Measurements from ENCODE around the gene EFNB1.
A peak's percentile ranks its signal among the peaks of the same experiment; 100 is the strongest.

EFNB1 gene

DNA sequence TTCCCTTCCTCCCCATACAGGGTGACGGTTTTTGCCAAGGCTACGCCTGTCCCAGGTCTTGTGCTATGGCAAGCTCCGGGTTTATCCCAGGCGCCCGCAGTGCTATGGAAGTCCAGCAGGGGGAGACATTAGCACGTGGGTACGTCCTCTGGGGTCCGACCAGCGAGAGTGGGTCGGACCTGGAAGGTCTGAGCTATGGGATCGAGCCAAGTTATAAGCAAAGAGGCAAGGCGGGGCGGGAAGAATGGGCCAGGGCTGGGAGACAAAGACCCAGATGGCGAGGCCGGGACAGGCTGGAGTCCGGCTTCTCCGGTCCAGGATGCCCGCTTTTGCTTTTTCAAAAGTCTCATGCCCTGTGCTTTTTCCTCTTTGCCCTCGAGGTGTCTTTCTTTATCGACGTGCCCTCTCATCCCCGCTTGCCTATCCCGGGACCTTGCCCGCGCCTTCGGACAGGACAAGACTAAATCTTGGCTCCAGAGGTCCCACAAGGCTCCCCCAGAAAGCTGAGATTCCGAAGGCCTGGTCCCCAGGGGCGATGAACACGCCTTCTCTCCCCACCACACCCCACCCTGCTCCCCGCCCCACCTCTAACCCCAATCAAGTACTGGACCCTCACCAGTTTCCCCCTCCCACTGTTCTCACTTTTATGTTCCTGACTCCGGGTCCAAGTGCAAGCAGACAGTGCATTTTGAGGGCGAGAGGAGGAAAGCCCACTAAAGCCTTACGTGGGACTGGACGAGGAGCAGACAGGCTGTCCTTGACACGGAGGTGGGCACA, 785 bp upstream of the EFNB1 start:
- peak; percentile 72 for DNase-seq (ENCODE audit: low read depth)

DNA sequence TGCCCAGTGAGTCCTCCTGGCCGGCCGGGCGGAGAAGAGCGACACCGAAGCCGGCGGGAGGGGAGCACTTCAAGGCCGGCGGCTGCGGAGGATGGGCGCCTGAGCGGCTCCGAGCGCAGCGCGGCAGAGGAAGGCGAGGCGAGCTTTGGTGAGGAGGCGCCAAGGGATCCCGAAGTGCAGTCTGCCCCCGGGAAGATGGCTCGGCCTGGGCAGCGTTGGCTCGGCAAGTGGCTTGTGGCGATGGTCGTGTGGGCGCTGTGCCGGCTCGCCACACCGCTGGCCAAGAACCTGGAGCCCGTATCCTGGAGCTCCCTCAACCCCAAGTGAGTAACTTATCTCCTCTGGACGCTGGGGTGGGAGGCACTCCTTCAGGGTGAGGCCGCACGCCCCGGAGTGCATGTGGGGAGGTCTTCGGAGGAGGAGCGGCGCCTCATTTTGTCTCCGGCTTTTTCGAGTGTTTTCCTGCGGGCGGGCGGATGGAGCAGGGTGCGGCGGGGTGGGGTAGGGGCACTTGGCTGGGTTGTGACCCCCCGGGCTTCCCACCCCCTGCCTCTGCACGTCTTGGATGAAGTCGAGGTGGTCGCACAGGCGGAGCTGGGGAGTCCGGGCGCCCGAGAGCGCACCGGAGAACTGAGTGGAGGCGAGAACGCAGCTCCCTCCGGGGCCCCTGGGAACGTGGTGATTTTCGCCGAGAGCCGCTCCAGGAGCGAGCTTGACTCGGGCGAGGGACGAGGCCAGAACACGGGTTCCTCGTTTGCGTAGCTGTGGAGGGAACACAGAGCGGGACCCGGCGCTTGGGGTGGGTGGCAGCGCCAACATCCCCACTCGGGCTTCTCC, 979 bp downstream of the EFNB1 start:
- DNase-seq (ENCODE audit: low read depth), result no peak

- DNase-seq (ENCODE audit: low read depth), result no peak
Observed at GRCh38 chrX:68830419-68831404, 1.9 kb downstream of the EFNB1 start.

GRCh38 chrX:68831405-68832100, 2.7 kb downstream of the EFNB1 start:
- DNase-seq (ENCODE audit: low read depth), result no peak

- peak; percentile 50 for DNase-seq (ENCODE audit: low read depth)
Observed at GRCh38 chrX:68832101-68832416, 3.2 kb downstream of the EFNB1 start.

DNA sequence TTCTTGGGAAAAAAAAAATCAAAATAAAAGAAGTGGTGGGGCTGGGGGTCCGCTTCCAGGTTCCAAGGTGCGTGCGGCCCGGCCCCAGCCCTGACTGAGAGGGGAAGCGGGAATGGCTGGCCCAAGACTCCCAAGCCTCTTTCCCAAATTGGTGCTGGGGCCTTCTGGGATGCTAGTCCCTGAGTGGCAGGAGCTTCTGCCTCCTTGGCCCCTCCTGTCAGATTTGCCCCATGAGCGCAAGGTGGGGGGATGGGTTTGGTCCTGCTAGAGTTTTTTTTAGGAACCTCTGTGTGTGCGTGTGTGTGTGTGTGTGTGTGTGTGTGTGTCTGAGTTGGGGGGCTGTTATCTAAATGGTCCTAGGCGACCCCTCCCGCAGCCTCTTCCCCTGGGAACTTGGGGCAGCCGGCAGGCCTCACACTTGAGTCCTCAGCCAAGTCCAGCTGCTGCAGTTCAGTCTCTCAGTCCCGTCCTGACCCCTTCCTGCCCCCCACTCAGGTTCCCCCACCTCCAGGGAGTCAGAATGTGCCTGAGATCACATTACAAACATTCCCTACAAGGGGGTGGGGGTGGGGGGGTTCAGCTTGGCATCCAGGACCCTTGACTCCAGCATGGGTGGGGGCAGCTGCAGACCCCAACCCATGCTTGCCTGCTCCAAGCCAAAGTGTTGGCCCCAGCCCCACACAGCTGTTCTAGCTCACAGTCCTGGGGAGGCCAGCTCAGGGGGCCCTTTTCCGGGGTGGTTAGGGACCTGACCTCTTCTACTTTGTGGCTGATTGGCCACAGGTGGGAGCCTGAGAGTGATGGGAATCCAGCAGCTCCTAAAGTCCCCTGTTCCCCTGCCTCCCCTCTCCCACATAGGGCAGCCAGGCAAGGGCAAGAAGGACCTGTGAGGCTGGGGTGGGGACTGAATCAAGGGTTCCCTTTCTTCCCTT, 4.0 kb downstream of the EFNB1 start:
- DNase-seq (ENCODE audit: low read depth), result no peak

DNA sequence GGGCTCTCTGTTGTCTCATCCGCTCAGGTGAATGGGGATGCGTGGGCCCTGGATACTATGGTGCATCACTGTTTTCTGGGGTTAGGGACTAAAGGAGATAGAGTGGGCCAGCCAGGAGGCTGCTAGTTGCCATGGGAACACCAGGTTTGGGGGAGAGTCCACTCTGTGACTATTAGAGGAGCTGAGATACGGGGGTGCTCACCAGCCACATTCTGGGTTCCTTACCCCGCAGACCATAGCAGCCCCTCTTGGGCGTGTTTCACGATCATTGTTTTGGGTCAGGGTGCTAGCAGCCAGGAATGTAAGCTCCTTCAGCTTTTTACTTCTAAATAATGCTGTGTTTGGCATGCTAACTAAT, 4.6 kb downstream of the EFNB1 start:
- no peak for DNase-seq (ENCODE audit: low read depth)

- DNase-seq (ENCODE audit: low read depth), result no peak
Observed at GRCh38 chrX:68833855-68834331, 5.1 kb downstream of the EFNB1 start.

GRCh38 chrX:68834371-68835103, 5.7 kb downstream of the EFNB1 start:
- no peak for DNase-seq (ENCODE audit: low read depth)

DNA sequence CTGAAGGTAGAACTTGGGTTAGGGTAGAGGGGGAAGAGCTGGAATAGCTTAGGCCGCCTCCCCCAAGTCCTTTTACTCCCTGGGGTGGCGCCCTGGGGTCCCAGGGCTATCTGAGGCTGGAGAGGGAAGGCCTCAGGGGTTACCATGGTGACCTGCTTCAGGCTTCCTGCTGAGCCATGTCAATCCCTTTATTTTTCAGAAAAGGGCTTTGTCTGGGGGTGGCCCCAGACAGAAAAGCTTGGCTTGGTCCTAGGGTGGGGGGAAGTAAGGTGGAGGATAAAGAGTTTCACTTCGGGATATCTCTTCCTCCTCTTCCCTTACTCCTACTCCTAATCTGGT, 6.3 kb downstream of the EFNB1 start:
- DNase-seq (ENCODE audit: low read depth), result no peak

- DNase-seq (ENCODE audit: low read depth), result no peak
Observed at GRCh38 chrX:68835468-68835867, 6.6 kb downstream of the EFNB1 start.

- no peak for DNase-seq (ENCODE audit: low read depth)
Observed at GRCh38 chrX:68837119-68837518, 8.3 kb downstream of the EFNB1 start.

GRCh38 chrX:68838571-68838910, 9.7 kb downstream of the EFNB1 start:
- DNase-seq (ENCODE audit: low read depth), result no peak

DNA sequence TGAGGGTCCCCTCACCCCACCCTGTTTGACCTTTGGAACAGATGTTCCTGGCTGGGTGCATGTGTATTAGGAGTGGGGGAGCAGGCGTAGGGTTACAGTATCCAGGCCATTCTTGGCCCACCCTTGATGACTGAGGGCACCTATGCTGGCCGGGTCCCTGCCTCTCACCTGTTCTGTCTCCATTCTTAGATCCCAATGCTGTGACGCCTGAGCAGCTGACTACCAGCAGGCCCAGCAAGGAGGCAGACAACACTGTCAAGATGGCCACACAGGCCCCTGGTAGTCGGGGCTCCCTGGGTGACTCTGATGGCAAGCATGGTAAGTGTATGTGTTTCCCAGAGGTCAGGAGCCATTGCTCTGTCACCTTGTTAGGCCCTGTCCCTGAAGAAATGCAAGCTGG, 10.9 kb downstream of the EFNB1 start:
- no peak for DNase-seq (ENCODE audit: low read depth)

GRCh38 chrX:68840256-68840655, 11.4 kb downstream of the EFNB1 start:
- no peak for DNase-seq (ENCODE audit: low read depth)

- no peak for DNase-seq (ENCODE audit: low read depth)
Observed at GRCh38 chrX:68841251-68842049, 12.6 kb downstream of the EFNB1 start.

- DNase-seq (ENCODE audit: low read depth), result no peak
Observed at GRCh38 chrX:68842351-68842750, 13.5 kb downstream of the EFNB1 start.

DNA sequence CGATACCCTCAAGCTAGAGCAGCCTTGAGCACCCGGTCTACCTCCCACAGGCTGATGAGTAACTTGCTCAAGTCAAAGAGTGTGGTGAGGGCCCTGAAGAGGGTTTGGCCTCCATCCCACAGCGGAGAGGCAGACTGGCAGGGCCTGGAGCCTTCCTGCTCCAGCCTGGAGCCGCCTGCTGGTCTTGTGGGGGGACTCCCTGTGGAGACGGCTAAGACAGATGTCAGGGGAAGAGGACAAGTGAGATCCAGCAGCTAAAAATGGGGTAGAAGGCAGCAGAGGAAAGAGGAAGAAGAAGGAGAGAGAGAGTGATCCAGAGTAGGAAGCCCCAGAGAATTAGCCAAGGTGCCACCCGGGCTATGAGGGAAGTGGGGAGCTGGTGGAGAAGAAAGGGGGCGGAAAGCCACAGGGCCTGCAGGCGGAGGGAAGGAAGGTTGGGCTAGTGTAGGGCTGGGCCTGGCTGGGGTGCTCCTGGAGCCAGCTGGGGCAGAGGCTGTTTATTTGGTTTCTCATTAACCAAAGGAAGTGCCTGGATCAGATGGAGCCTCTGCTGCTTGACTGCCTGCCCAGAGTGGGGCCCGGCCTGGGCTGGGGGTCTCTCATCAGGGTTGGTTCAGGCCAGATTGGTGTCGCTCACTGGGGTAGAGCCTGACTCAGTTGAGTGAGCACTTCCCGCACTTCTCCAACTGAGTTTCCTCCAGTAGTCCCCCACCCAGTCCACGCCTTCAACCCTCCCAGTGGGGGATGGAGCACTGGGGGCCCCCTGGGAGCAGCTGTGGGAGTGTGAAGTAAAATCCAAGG, 14.2 kb downstream of the EFNB1 start:
- DNase-seq (ENCODE audit: low read depth), result no peak
